Osteocyte (in vitro differentiated cells): ENCODE measurements around the gene BIN1. TPM values are rescaled to one million over a fixed set of nuclear protein-coding genes. Genes with fewer than 3 reads are reported as not detected.
A peak's percentile ranks its signal among the peaks of the same experiment; 100 is the strongest.

Source experiments
- DNase-seq: peaks from one replicate; pipeline ENCODE4 v3.0.0; 2021; ENCODE audit warnings: mixed read lengths; ENCODE audit not compliant: unreplicated experiment; ENCODE audit errors: extremely low spot score
- H3K27ac Mint-ChIP-seq: one replicate; pipeline ENCODE4 v1.8.0; 2021; ENCODE audit warnings: mild to moderate bottlenecking, mixed read lengths; ENCODE audit not compliant: unreplicated experiment
- H3K27me3 Mint-ChIP-seq: one replicate; pipeline ENCODE4 v1.8.0; 2021; ENCODE audit warnings: mixed read lengths; ENCODE audit not compliant: unreplicated experiment
- H3K36me3 Mint-ChIP-seq: one replicate; pipeline ENCODE4 v1.8.0; 2021; ENCODE audit warnings: mixed read lengths; ENCODE audit not compliant: unreplicated experiment
- H3K4me1 Mint-ChIP-seq: one replicate; pipeline ENCODE4 v1.8.0; 2021; ENCODE audit warnings: mixed read lengths; ENCODE audit not compliant: unreplicated experiment
- H3K4me3 Mint-ChIP-seq: one replicate; pipeline ENCODE4 v1.8.0; 2021; ENCODE audit warnings: mild to moderate bottlenecking, moderate library complexity, mixed read lengths; ENCODE audit not compliant: unreplicated experiment
- H3K9me3 Mint-ChIP-seq: one replicate; pipeline ENCODE4 v1.8.0; 2021; ENCODE audit warnings: mixed read lengths; ENCODE audit not compliant: unreplicated experiment
- total RNA-seq: library from RNA; stranded (reverse); gene quantifications from 2 replicates; pipeline ENCODE4 v1.2.1, GENCODE V29; 2021
- TF ChIP-seq, protein P1 (sequence below): fragments of 200-600 bp; sonication (generic); IDR thresholded peaks from 2 replicates; pipeline ENCODE4 v1.5.0; 2021; ENCODE audit warnings: antibody characterized with exemption, mild to moderate bottlenecking, moderate library complexity

BIN1 gene
- total RNA-seq, 1 donor from 2014 or later: 101 TPM

- no peaks in the 10 kb centered on the region for H3K27me3 Mint-ChIP-seq
- no peaks in the 10 kb centered on the region for H3K36me3 Mint-ChIP-seq
- no peak for DNase-seq
- TF ChIP-seq, protein P1, sequence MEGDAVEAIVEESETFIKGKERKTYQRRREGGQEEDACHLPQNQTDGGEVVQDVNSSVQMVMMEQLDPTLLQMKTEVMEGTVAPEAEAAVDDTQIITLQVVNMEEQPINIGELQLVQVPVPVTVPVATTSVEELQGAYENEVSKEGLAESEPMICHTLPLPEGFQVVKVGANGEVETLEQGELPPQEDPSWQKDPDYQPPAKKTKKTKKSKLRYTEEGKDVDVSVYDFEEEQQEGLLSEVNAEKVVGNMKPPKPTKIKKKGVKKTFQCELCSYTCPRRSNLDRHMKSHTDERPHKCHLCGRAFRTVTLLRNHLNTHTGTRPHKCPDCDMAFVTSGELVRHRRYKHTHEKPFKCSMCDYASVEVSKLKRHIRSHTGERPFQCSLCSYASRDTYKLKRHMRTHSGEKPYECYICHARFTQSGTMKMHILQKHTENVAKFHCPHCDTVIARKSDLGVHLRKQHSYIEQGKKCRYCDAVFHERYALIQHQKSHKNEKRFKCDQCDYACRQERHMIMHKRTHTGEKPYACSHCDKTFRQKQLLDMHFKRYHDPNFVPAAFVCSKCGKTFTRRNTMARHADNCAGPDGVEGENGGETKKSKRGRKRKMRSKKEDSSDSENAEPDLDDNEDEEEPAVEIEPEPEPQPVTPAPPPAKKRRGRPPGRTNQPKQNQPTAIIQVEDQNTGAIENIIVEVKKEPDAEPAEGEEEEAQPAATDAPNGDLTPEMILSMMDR: no peak
- H3K9me3 Mint-ChIP-seq: no peaks in the 10 kb centered on the region
- peaks cover 4% of the 10 kb centered on the region for H3K4me1 Mint-ChIP-seq
- no peak overlapping the region for H3K4me3 Mint-ChIP-seq
- H3K27ac Mint-ChIP-seq: no peak overlapping the region
Measured at GRCh38 chr2:127040169-127040568, 66.8 kb downstream of the BIN1 start.

- TF ChIP-seq, protein P1: no peak
- Mint-ChIP-seq H3K9me3 (no peaks in the 10 kb centered on the region), H3K4me3 (no peak overlapping the region), H3K27ac (no peak overlapping the region), H3K36me3 (no peaks in the 10 kb centered on the region), H3K4me1 (peaks cover 4% of the 10 kb centered on the region), H3K27me3 (no peaks in the 10 kb centered on the region)
- no peak for DNase-seq
Measured at GRCh38 chr2:127039387-127040031, 67.4 kb downstream of the BIN1 start.

- H3K36me3 Mint-ChIP-seq: no peaks in the 10 kb centered on the region
- no peak overlapping the region for H3K27ac Mint-ChIP-seq
- no peak overlapping the region for H3K4me3 Mint-ChIP-seq
Measured at GRCh38 chr2:127037476-127037875, 69.5 kb downstream of the BIN1 start.

DNA sequence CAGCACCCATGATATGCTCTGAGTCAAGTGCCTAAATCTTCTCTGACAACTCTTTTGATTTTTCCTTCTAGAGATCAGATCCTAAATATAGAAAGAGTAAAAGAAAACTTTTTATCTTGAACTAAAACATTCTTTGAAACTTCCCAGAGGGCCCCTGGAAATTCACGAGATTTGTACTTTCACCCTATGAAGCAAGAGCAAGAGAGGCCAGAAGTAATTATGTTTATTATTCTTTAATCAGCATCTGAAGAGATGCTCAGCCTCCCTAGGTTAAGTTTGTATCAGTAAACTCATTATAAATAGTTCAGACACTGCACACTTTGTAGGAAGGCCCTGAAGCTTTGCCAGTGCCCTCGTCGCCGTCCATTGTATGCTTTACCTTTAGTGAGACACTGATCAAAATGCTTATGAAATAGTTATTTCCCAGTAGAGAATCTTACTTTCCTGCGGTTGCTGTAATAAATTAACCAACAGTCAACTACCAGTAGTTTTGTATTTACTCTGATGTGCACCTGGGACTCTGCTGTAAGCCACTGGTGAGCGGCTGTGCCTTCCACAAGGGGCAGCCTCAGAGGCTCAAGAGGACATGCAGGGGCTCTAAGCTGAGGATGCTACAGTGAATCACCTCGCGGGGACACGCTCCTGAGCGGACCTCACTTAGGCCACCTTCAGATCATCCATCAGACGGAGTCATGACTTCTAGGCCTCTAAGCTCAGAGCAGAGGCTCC, 71.9 kb downstream of the BIN1 start:
- DNase-seq: no peak
- Mint-ChIP-seq H3K4me1 (peaks cover 4% of the 10 kb centered on the region), H3K36me3 (no peaks in the 10 kb centered on the region), H3K9me3 (no peaks in the 10 kb centered on the region), H3K4me3 (no peak overlapping the region), H3K27ac (no peak overlapping the region), H3K27me3 (peaks cover 6% of the 10 kb centered on the region)
- TF ChIP-seq, protein P1: no peak

More at GRCh38 chr2:127037476-127037875, 69.5 kb downstream of the BIN1 start:
- Mint-ChIP-seq H3K4me1 (peaks cover 4% of the 10 kb centered on the region), H3K27me3 (no peaks in the 10 kb centered on the region), H3K9me3 (no peaks in the 10 kb centered on the region)
- TF ChIP-seq, protein P1: no peak
- no peak for DNase-seq

DNA sequence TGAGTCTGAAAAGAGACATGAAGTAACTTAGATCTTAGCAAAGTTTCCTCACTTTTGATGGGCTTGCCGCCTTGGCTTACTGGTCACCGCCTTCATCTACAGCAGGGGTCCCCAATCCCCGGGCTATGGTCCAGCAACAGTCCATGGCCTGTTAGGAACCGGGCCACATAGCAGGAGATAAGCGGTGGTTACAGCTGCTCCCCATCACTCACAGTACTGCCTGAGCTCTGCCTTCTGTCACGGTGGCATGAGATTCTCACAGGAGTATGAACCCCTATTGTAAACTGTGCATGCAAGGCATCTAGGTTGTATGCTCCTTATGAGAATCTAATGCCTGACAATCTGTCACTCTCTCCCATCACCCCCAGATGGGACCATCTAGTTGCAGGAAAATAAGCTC, 72.9 kb downstream of the BIN1 start:
- H3K27ac Mint-ChIP-seq: no peak overlapping the region
- peaks cover 4% of the 10 kb centered on the region for H3K4me1 Mint-ChIP-seq
- H3K27me3 Mint-ChIP-seq: peaks cover 14% of the 10 kb centered on the region
- DNase-seq: peak; percentile 17
- no peak overlapping the region for H3K4me3 Mint-ChIP-seq
- H3K36me3 Mint-ChIP-seq: no peaks in the 10 kb centered on the region
- no peaks in the 10 kb centered on the region for H3K9me3 Mint-ChIP-seq
- TF ChIP-seq, protein P1: no peak
